ENCODE results near the gene CDH7.

The CDH7 gene, protein sequence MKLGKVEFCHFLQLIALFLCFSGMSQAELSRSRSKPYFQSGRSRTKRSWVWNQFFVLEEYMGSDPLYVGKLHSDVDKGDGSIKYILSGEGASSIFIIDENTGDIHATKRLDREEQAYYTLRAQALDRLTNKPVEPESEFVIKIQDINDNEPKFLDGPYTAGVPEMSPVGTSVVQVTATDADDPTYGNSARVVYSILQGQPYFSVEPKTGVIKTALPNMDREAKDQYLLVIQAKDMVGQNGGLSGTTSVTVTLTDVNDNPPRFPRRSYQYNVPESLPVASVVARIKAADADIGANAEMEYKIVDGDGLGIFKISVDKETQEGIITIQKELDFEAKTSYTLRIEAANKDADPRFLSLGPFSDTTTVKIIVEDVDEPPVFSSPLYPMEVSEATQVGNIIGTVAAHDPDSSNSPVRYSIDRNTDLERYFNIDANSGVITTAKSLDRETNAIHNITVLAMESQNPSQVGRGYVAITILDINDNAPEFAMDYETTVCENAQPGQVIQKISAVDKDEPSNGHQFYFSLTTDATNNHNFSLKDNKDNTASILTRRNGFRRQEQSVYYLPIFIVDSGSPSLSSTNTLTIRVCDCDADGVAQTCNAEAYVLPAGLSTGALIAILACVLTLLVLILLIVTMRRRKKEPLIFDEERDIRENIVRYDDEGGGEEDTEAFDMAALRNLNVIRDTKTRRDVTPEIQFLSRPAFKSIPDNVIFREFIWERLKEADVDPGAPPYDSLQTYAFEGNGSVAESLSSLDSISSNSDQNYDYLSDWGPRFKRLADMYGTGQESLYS

DNA sequence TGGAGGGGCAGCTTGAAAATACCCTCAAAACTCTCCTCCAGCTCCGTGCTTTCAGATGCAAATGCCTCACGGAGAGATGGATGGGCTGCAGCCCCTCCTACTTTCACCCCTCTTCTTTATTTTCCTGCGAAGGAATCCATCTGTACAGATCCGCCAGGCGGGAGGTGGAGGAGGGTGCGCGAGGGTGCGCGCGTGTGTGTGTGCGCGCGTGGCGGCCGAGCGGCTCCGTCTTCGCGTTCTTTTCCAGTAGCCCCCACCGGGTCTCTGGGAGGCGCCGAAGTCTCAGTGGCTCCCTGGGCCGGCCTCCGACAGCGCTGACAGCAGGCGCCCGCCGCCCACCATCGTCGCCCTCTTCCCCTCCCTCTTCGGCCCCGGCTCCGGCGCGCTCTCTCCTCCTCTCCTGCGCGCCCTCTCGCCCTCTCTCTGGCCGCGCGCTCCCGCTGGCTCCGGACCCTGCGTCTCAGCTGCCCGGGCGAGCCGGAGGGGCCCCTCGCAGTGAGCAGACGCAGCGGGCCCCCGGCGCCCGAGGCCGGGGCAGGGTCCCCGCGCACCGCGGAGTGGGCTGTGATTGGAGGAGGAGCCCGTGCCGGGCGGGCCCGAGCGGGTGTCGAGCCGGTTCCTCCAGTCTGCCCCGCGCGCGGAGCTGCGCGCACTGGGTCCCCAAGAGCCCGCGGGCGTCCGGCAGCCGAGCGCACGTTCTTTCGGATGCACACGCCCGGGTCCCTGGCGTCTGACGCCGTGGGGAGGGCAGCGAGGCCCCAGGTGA, at the start of gene CDH7:
Gene CDH7 (plus strand): TSS at position 624 of the 766 bp plus-strand sequence. CDS start 11,831 bp downstream, outside the sequence.
- DNase-seq: no peak

DNA sequence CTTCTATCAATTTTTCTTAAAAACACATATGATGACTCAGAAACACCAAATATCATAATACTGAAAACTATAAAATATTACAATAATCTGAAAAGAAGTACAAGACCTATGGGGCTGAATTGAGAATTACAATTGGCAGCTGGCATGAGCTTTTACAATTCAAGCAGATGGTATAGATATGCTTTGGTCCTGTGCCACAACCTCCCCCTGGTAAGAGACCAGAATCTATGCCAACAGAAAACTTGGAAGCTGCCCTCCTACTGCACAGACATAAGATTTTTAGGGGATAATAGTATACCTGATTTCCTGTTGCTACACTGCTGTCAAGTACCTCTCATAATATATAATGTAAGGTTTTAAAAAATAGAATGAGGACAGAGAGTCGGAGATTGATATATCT, 46.8 kb upstream of the CDH7 start:
- peak; percentile 13 for DNase-seq

DNA sequence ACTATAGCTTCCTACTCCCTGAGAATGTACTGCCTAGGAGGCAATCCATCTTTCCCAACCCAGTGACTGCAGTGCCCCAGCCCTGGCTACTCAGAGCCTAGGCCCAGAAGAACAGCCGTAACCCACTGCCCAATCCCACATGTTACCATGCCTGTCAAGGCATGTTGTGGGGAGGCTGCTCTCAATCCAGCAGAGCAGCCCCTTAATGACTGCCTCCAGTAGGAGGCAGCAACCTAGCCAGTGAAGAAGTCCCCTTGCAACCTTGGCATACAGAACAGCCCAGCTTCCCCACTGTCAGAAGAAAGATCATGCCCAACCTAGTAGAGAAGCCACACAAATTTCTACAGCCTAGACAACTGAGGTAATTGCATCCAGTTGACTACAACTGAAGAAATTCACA, 44.2 kb upstream of the CDH7 start:
- no peak for DNase-seq

DNA sequence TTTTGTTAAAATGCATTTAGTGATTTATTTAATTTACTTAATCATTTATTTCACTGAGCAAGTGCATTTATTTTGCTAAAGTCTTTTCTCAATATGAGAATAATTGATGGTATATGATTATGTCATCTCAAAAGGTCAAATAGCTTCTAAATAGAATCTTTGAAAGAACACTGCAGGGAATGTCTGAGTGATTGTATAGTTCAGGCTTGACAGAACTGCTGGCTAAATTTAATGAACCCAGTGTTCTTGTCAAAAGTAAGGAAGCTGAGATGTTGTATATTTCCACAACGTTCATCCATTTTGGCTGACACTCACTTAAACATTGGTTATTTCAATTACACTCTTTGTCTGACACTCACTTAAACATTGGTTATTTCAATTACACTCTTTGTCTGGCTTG, 39.3 kb upstream of the CDH7 start:
- DNase-seq: no peak

DNA sequence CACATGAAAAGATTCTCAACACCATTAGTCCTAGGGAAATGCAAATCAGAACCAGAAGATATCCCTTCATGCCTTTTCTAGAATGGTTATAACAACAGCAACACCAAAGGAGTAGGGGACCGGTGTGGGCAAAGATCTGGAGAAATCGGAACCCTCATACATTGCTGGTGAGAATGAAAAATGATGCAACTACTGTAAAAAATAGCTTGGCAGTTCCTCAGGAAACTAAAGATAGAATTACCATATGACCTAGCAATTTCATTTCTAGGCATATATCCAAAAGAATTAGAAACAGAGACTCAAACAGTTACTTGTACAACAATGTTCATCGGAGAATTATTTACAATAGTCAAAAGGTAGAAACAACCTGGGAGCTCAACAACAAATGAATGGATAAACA, 29.2 kb upstream of the CDH7 start:
- no peak for DNase-seq

DNA sequence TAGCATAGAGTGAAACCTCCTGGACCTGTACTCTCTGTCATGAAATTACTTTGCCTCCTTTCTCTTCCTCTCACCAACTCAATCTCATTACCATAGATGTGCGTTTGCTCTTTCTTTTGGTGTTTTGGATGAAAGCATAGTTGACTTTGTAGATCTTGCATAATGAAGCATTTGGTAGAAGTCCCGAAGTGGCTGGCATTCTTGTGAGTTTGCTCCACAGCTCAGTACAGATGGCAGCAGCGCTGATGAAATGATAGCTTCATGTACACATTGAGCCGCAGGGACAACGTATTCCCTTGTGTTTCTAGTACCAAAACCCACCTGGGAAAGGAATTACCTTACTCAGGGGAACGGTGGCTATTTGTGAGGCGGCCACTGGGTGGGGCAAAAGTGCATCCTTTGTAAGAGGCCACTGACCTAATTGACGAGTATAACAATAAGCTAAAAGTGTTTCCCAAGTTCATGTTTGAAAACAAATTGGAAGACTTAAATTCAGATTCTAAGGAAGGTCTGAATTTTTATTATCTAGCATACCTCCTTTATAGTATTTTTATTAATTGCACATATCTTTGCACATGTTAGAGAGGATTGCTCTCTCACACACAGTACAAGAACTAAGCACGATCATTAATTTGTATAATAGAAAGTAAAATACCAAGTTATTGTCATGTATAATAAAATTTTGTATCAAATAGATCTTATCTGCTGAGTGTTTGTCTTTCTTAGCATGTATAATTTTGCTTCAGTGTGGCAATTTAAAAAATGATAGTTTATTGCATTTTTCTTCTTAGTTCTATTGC, 25.4 kb upstream of the CDH7 start:
- DNase-seq: no peak

DNA sequence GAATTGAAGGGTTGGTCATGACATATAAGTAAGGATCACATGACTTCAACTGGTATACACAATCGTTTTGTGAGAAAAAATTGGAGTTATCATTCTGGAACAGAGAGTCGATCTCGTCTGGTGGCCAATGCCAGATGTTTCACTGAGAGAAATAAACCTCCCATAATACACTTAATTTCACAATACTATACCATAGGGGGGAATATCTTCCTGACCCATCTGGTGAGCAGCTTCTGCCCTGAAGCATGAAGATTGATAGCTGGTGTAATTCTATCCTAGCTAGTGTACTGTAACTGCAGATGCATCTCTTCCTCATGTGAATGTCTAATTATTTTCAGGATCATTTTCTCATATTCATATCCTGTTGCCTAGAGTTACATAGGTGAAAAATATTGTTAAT, 15.7 kb upstream of the CDH7 start:
- peak; percentile 83 for DNase-seq

DNA sequence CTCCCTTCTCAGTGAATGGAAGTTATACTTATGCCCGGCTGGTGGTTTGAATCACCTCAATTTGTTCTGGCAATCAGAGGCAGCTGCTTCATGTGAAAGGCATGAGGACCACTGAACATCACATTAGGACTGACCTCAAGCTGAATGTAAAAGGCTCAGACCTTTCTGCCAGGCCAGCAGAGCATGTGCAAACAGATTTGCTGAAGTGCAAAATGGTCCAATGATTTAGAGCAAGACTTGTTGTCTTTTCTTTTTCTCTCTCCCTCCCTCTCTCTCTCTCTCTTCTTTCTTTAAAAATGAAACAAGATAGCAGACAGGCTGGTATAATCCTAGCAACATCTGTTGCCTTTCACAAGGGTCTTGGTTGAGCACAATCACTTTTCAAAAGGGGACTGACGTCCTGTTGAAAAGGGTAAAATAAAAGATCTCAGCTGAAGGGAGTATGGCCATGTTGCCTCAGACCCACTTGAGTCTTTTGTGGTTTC, 13.3 kb upstream of the CDH7 start:
- DNase-seq: peak; percentile 94

DNA sequence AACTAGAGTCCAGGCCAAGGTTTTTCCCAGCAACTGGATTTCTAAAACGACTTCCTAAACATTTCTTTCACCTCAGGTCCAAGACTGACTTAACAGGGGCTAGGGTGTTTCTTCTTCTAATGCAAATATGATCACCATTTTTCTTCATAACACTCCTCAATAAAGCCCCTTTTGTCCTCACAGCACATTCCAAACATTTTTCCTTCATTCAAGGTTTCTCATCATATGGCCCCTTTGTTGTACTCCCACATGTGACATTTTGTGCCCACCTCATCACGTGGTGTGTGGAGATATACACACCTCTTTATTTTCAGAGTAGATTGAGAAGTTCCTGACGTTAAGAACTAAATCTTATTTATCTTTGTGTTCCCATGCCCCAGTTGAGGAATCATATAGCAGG, 3.9 kb upstream of the CDH7 start:
- DNase-seq: no peak

DNA sequence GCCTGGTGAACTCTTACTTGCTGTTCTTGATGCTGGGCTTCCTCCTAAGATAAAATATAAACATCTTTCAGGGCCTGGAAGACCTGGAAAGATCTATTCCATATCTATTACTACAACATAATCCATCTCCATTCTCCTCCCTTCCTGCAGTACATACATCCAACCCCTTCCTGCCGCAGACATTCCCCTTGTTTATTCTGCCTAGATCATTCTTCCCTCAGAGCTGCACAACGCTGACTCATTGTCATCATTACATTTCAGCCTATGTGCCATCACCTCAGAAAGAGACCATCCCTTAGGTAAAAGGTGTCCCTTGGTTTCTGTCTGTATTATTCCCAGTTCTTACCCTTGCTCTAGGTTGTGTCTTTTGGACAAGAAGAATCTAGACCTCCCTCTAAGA, 2.5 kb upstream of the CDH7 start:
- DNase-seq: no peak

DNA sequence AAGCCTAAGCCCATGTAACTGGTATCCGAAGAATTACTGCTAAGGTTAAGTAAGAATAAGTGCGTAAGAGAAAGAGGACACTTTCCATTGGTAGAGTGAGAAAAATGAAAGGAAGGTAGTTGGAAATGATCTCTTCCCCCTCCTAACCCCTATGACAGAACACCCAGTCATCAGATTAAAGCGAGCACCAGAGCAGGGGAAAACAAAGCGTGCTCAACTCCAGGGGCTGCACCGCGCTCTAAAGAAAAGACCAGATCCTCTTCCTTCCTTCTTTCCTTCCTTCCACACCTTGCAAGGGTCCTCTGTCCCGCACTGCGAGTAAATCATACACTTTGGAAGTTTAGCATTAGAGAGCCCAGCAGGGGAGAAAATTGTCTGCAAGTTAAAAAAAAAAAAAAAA, 971 bp upstream of the CDH7 start:
- no peak for DNase-seq

DNA sequence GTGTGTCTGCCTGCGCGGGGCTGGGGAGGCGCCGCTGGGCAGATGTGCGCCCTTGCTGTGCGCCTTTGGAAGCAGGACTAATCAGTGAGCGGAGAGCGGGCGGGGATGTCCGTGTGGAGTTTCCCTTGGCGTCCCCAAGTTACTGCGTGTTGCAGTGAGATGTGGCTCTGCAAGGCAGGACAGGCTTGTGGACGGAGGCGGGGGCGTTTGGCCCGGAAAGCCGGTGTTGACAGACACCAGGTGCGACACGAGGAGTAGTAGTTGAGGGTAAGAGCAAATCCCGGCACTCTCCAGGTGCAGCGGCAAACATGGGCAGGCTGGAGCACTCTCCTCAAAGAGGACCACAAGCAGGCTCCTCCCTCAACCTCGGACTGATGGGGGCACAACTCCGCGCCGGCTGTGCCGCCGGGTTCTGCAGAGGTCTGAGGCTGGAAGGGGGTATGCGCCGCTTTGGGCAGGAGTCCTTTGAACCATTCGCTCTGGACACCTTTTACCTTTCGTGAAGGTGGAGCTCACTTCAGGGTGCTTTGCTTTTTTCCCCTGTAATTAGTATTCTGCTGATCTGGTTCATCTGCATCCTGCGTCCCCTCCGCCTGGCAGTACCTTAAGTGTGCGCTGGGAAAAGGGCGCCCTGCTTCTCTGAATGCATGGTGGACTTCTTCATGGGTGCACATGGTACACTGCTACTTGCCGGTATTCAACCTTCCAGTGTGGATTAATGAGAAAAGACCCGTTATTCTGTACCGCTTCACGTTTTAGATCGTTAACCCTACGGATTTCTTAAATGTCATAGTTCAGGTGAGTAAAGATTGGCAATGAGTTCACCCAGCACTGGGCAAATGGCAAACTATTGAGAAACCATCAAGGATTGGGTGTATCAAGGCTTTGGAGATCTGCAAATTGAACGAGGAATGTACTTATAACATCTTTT, 608 bp downstream of the CDH7 start:
- DNase-seq: no peak

DNA sequence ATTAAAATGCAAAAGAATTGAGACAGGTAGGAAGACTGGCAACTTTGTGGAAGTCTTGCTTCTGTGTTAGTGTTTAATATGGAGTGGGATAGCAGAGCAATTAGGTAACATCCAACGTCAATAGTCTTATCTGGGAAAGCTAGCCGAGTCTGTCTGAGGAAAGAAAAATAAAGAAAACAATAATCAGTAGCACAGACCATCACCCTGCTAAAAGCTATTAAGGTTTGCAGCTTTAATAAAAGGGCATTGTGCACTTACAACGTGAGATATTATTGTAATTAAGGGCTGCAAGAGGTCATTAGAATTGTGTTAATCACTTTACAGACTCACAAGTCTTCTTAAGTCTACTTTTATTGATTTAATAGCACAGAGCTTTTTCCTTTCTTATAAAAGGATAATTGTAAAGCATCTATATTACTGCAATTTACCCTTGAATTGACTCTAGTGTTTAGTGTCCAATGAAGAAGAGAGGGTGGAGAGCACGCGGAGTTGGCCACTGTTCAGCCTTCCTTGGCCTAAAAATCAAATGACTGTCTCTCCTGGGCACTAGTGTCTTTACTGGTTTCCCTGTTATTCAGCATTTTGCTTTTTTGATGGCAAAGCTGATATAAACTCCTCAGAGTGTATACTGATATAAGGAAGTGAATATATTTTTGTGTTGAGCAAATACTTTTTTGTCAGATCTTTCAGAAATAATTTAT, 2.0 kb downstream of the CDH7 start:
- DNase-seq: no peak

DNA sequence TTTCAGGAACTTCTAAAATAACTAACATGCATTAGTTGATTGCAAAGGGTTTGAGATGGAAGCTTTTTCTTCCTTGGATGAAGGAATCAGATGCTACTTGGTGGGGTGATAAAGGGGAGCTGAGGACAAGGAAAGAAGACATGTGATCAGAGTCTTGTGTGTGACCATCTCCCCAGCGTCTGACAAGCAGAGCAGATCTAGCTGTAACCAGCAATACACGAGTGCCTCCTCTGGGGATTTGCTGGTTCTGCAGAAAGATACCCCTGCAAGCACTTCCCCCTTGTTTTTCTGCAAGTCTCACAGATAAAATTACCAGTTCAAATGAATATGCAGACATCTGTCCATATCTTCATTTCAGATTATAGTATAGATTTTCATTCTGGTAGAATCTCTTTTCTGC, 2.7 kb downstream of the CDH7 start:
- peak; percentile 42 for DNase-seq

DNA sequence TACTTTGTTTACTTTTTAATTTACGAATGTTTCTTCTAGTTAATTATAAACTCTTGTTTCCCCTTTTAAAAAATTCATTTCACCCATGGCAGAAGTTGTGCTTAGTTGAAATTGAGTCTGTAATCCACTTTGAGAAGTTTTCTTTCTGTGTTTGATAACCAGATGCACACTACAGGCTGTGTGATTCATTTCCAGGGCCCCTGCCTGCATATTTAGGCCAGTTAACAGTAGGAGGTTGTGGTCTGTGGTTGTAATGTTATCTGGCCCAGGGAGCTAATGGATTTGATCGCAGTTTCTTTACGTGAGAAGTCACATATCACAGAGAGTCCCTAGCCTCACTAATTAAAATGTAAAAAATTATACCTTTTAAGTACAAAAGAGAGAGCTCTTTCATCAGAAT, 3.3 kb downstream of the CDH7 start:
- no peak for DNase-seq

DNA sequence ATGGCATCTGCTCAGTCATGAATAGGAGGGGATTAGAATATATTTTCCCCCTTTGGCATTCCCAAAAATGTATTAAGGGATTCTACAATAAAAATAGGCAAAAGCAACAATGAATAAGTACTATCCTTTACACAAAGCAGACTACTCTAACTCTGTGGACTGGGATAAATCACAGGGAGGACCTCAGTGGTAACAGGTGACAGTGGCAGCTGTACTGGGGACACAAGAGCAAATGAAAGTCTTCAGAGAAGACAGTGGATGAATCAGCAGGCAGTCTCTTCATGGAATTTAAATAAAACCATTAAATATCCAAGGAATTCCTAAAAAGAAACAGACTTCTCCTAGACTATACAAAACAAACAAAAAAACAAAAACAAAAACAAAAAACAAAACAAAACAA, 4.8 kb downstream of the CDH7 start:
- DNase-seq: no peak

DNA sequence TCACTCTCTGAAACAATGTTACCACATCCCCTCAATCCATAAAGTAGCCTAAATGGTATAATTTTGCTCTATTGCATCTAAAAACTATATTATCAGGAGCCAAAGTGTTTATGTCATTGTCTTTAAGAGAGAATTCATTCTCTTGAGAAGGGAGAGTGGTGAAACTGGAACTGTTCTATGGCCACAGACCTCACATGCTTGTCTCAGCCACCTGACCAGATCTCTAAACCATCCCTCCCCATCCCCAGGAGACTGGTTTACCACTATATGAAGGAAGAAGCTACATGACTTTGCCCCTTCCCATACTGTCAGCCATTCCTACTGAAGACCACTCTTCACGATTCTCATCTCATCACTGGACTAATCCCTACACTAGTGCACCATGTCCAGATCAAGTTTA, 9.6 kb downstream of the CDH7 start:
- DNase-seq: no peak

DNA sequence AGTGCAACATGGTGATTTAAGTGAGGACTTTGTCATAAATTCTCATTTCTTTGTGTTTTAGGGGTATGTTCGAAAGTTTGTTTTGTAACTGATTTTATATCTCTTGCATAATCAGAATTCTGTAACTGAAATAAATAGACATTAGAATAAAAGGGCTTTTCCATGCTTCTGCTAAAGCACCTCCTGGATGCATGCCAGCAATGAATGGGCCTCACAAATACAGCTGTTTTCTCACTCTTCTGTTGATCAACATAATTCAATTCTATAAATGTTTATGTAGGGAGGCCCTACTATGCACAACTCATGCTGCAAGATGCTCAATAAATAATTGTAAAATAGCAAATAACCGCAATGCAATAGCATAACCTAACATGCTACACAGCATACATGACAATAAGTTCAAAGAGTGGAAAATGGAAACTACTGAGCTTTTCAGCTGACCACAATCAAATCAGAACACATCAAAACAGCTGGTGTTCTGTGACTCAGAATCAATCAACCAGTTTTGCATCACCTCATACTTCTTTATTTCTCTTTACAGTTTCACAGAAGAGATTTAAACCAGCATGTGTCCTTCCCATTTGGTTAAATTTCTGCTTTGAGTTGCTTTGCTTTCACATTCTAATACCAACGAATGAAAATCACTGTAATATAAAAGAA, 11.0 kb downstream of the CDH7 start:
- DNase-seq: no peak

DNA sequence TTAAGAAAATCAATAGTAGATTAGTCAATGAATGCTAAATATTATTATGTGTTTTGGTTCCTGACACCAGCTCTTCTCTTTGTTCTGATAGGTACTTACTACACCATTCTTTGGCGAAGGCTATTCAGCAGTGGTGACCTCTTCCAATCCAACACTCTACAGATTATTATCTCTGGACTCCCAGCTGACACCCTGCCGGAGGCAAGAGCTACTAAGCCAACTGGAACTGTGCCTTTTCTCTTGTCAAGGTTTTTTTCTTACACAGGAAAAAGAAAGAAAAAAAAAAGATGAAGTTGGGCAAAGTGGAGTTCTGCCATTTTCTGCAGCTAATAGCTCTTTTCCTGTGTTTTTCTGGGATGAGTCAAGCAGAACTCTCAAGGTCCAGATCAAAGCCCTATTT, 11.7 kb downstream of the CDH7 start:
- DNase-seq: no peak

DNA sequence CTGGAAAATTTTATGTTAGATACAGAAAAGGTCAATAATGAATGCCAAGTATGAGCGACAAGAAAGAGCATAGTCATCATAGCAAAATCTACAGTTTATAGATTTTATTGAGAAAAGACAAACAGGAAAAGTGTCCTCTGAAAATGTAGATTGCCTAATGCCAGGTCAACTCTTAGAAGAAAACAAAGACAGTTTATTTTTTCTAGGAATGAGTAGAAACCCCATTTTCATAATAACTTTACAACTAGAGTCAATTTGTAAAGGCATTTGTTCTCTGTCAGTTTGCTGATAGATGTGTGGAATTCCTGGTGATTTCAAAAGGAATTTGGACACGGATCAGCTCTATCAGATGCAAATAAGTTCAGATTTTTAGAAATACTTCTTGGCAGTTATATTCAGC, 16.6 kb downstream of the CDH7 start:
- no peak for DNase-seq

All from NCI-H524 treated with DMSO at 0.1 percent for 48 hours (cell line).